ENCODE results near the gene FAM151A.

Gene FAM151A

DNA sequence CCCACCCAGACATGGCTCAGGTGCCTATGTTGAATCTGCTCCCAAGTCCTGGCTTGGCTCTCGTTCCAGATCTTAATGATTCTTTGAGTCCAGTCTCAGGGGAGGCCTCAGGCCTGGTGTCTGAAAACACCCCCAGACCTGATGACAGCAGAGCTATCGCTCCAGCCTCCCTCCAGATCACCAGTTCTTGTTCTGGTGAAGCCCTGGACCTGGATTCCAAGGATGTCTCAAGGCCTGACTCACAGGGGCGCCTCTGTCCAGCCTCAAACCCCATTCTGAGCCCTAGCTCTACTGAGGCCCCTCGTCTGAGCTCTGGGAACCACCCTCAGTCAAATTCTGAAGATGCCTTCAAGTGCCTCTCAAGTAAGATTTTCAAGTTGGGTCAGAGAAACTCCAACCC is 29.7 kb upstream of the FAM151A start:
- Histone ChIP-seq H3K36me3 (ENCODE audit: control insufficient read depth, insufficient read depth, low read length) (no peaks in the 10 kb centered on the region), H3K4me1 (no peaks in the 10 kb centered on the region), H3K27me3 (ENCODE audit: control insufficient read depth, insufficient read depth, low read length) (no peaks in the 10 kb centered on the region), H3K9me3 (ENCODE audit: control insufficient read depth, low read length) (no peaks in the 10 kb centered on the region), H3K4me3 (ENCODE audit: low read depth, low read length) (no peak overlapping the region), H3K27ac (no peak overlapping the region), H3K9ac (no peak overlapping the region), H2AFZ (no peak overlapping the region), H3K4me2 (ENCODE audit: low read length) (no peak overlapping the region), H3K79me2 (no peaks in the 10 kb centered on the region)
- TF ChIP-seq, protein P1, sequence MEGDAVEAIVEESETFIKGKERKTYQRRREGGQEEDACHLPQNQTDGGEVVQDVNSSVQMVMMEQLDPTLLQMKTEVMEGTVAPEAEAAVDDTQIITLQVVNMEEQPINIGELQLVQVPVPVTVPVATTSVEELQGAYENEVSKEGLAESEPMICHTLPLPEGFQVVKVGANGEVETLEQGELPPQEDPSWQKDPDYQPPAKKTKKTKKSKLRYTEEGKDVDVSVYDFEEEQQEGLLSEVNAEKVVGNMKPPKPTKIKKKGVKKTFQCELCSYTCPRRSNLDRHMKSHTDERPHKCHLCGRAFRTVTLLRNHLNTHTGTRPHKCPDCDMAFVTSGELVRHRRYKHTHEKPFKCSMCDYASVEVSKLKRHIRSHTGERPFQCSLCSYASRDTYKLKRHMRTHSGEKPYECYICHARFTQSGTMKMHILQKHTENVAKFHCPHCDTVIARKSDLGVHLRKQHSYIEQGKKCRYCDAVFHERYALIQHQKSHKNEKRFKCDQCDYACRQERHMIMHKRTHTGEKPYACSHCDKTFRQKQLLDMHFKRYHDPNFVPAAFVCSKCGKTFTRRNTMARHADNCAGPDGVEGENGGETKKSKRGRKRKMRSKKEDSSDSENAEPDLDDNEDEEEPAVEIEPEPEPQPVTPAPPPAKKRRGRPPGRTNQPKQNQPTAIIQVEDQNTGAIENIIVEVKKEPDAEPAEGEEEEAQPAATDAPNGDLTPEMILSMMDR (IDR thresholded peaks at IDR 0.05) = no peak

DNA sequence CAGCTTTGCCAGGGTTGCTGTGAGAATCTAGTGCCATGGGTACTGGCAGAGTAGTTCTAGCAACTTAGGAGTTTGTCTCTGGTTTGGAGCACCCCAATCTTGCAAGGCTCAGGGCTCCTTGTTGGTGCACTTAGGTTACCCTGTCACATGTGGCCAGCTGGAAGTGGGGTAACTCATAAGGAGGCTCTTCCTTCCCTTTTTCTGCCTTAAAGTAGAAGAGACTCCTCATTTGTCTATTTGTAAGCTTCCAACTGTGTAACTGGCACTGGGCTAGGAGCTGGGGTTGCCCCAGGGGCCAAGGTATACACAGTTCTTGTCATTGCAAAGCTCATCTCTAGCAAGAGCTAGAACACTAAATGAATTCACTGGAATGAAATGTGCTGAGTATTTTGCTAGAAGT is 28.8 kb upstream of the FAM151A start:
- no peak overlapping the region for H2AFZ ChIP-seq
- no peaks in the 10 kb centered on the region for H3K79me2 ChIP-seq
- H3K27me3 ChIP-seq (ENCODE audit: control insufficient read depth, insufficient read depth, low read length) = no peaks in the 10 kb centered on the region
- no peak overlapping the region for H3K4me3 ChIP-seq (ENCODE audit: low read depth, low read length)
- H3K9me3 ChIP-seq (ENCODE audit: control insufficient read depth, low read length) = no peaks in the 10 kb centered on the region
- TF ChIP-seq, protein P1 (IDR thresholded peaks at IDR 0.05) = no peak
- no peak overlapping the region for H3K9ac ChIP-seq
- no peaks in the 10 kb centered on the region for H3K4me1 ChIP-seq
- H3K27ac ChIP-seq = no peak overlapping the region
- H3K4me2 ChIP-seq (ENCODE audit: low read length) = no peak overlapping the region
- no peaks in the 10 kb centered on the region for H3K36me3 ChIP-seq (ENCODE audit: control insufficient read depth, insufficient read depth, low read length)

GRCh38 chr1:54651608-54652007 is 28.3 kb upstream of the FAM151A start:
- no peak overlapping the region for H2AFZ ChIP-seq
- no peak overlapping the region for H3K9ac ChIP-seq
- no peaks in the 10 kb centered on the region for H3K27me3 ChIP-seq (ENCODE audit: control insufficient read depth, insufficient read depth, low read length)
- no peaks in the 10 kb centered on the region for H3K79me2 ChIP-seq
- no peak overlapping the region for H3K4me2 ChIP-seq (ENCODE audit: low read length)
- H3K36me3 ChIP-seq (ENCODE audit: control insufficient read depth, insufficient read depth, low read length) = no peaks in the 10 kb centered on the region
- H3K27ac ChIP-seq = no peak overlapping the region
- TF ChIP-seq, protein P1 (IDR thresholded peaks at IDR 0.05) = no peak
- H3K4me1 ChIP-seq = no peaks in the 10 kb centered on the region
- H3K4me3 ChIP-seq (ENCODE audit: low read depth, low read length) = no peak overlapping the region
- no peaks in the 10 kb centered on the region for H3K9me3 ChIP-seq (ENCODE audit: control insufficient read depth, low read length)

DNA sequence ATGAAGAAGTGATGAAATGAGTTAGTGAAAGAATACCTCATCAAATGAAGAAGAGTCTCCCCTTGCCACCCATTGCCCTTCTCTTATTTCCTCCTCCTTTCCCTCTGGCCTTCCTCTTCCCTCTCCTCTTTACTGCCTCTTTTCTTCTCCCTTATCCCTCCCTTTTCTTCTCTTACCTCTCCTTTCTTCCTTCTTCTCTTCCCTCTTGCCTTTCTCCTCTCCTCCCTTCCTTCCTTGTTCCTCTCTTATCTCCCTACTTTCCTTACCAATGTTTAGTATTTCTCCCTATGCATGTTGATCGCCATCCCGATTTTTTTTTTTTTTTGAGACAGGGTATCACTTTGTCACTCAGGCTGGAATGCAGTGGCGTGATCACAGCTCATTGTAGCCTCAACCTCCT is 27.1 kb upstream of the FAM151A start:
- Histone ChIP-seq H3K27ac (no peak overlapping the region), H3K4me1 (no peaks in the 10 kb centered on the region), H3K9me3 (ENCODE audit: control insufficient read depth, low read length) (no peaks in the 10 kb centered on the region), H3K79me2 (no peaks in the 10 kb centered on the region), H2AFZ (no peak overlapping the region), H3K36me3 (ENCODE audit: control insufficient read depth, insufficient read depth, low read length) (no peaks in the 10 kb centered on the region), H3K27me3 (ENCODE audit: control insufficient read depth, insufficient read depth, low read length) (no peaks in the 10 kb centered on the region), H3K4me2 (ENCODE audit: low read length) (no peak overlapping the region), H3K4me3 (ENCODE audit: low read depth, low read length) (no peak overlapping the region), H3K9ac (no peak overlapping the region)
- TF ChIP-seq, protein P1 (IDR thresholded peaks at IDR 0.05) = no peak

DNA sequence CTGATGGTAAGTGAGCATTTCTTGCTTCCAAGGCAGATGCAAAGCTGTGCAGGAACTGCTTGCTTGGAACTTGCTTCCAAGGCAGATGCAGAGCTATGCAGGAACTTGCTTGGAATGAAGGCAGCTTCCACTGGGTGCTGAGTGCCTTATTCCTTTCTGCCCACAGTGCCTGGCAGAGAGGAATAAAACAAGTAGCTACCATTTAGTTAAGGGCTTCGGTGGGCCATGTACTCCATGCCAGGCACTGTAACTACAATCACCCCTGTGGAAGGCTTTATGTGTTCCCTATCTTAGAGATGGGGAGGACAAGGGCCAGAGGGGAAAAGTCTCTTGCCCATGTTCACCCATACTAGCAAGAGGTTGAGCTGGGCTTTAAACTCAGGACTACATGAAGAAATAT is 26.6 kb upstream of the FAM151A start:
- no peaks in the 10 kb centered on the region for H3K27me3 ChIP-seq (ENCODE audit: control insufficient read depth, insufficient read depth, low read length)
- H3K9ac ChIP-seq = no peak overlapping the region
- H3K27ac ChIP-seq = no peak overlapping the region
- H3K9me3 ChIP-seq (ENCODE audit: control insufficient read depth, low read length) = no peaks in the 10 kb centered on the region
- H3K4me2 ChIP-seq (ENCODE audit: low read length) = no peak overlapping the region
- H3K36me3 ChIP-seq (ENCODE audit: control insufficient read depth, insufficient read depth, low read length) = no peaks in the 10 kb centered on the region
- no peaks in the 10 kb centered on the region for H3K79me2 ChIP-seq
- TF ChIP-seq, protein P1 (IDR thresholded peaks at IDR 0.05) = no peak
- H3K4me3 ChIP-seq (ENCODE audit: low read depth, low read length) = no peak overlapping the region
- H2AFZ ChIP-seq = no peak overlapping the region
- H3K4me1 ChIP-seq = no peaks in the 10 kb centered on the region

Measured in parathyroid adenoma (tissue), 2 donors.